Measurements from ENCODE around the gene KANSL1. TPM values are rescaled to one million over a fixed set of nuclear protein-coding genes. Genes with fewer than 3 reads are reported as not detected.

The KANSL1 gene
- total RNA-seq, 2 donors from 2014 or later, result 26.6 to 29.2 TPM

DNA sequence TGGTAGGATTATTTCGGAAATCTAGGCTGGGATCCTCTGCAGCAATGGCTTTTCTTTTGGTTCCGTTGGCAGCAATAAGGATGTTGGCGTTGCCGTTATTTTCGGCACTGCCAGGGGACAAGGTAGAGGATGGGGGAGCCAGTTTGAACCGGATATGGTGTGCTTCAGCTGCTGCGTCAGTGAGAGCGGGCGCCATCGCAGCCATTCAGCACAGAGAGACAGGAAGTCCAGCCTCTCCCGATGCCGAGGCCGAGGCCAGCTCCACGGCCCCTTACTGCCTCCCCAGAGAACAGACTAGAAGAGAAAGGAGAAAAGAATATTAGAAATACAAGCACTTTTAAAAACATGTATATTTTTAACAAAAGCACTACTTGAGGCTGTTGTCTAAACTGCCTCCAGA, 21.3 kb downstream of the KANSL1 start:
- no peaks in the 10 kb centered on the region for H3K9me3 ChIP-seq
- peaks cover 18% of the 10 kb centered on the region for H3K36me3 ChIP-seq
- peaks cover 0 to 72% of the 10 kb centered on the region in 2 donors for H3K4me1 ChIP-seq
- no peak overlapping the region for H3K4me3 ChIP-seq
- DNase-seq (ENCODE audit: low spot score), result no peak
- H3K27ac ChIP-seq, result no peak overlapping the region
- H3K27me3 ChIP-seq, result no peaks in the 10 kb centered on the region
- no peak for TF ChIP-seq CTCF (IDR thresholded peaks at IDR 0.05)

GRCh38 chr17:46170639-46171429, 22.4 kb downstream of the KANSL1 start:
- H3K27me3 ChIP-seq, result no peaks in the 10 kb centered on the region
- no peak overlapping the region for H3K4me3 ChIP-seq
- no peak for TF ChIP-seq CTCF (IDR thresholded peaks at IDR 0.05)
- H3K36me3 ChIP-seq, result peaks cover 18% of the 10 kb centered on the region
- no peaks in the 10 kb centered on the region for H3K9me3 ChIP-seq
- DNase-seq (ENCODE audit: low spot score), result no peak
- H3K27ac ChIP-seq, result no peak overlapping the region
- peaks cover 0 to 72% of the 10 kb centered on the region in 2 donors for H3K4me1 ChIP-seq

DNA sequence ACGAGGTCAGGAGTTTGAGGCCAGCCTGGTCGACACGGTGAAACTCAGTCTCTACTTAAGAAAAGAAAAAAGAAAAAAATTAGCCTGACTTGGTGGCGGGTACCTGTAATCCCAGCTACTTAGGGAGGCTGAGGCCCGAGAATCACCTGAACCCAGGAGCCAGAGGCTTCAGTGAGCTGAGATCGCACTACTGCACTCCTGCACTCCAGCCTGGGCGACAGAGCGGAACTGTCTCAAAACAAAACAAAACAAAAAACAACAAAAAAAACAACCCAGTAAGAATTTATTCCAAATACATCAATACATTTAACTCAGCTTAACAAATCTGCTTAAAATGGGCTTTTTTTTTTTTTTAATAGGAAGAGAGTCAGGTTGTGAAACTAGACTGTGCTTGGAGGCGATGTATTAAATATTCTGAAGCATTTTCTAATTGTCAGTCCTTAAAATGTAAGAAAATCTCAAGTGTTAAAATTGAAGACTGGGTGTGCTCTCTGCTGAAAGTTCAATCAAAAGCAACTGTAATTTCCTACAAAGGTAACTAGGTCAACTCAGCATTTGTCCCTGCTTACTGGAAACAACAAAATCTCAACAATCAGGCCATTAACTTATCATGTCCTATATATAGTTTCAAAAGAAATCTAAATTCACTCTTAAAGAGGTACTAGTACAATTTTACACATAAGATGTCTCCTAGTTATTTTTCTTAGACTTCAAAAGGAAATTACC, 23.2 kb downstream of the KANSL1 start:
- no peak overlapping the region for H3K4me3 ChIP-seq
- H3K36me3 ChIP-seq, result peaks cover 18% of the 10 kb centered on the region
- peaks cover 0 to 75% of the 10 kb centered on the region in 2 donors for H3K4me1 ChIP-seq
- no peak overlapping the region for H3K27ac ChIP-seq
- TF ChIP-seq CTCF (IDR thresholded peaks at IDR 0.05), result no peak
- DNase-seq (ENCODE audit: low spot score), result no peak
- no peaks in the 10 kb centered on the region for H3K27me3 ChIP-seq
- H3K9me3 ChIP-seq, result no peaks in the 10 kb centered on the region

DNA sequence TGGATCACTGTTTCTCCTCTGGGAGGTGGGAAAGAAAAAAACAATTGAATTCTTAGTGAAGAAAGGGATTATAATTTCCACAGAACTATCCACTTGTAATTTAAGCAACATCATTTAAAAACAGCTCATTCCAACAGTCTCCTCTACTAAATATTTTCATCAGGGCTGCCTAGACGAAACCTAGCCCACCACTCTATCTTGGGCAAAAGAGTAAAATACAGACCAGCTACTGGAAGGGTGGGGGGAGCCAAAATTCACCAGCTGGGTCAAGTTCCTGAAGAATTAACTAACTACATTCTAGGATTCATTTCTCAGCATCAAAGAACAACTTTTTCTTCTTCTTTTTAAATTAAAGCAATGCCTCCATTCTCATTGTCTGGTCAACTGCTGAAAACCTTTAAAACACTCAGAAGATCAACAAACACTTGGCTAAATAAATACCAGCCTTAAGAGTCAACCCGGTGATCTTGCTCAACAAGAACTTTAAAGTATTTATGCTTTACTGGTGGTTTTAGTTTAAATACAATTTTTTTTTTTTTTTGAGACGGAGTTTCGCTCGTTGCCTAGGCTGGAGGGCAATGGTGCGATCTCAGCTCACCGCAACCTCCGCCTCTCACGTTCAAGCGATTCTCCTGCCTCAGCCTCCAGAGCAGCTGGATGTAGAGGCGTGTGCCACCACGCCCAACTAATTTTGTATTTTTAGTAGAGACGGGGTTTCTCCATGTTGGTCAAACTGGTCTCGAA, 25.2 kb downstream of the KANSL1 start:
- Histone ChIP-seq H3K9me3 (no peaks in the 10 kb centered on the region), H3K27ac (no peak overlapping the region), H3K4me3 (no peak overlapping the region), H3K27me3 (no peaks in the 10 kb centered on the region), H3K4me1 (peaks cover 0 to 73% of the 10 kb centered on the region in 2 donors), H3K36me3 (peaks cover 18% of the 10 kb centered on the region)
- DNase-seq (ENCODE audit: low spot score), result no peak
- TF ChIP-seq CTCF (IDR thresholded peaks at IDR 0.05), result no peak

GRCh38 chr17:46167267-46167666, 26.0 kb downstream of the KANSL1 start:
- TF ChIP-seq CTCF (IDR thresholded peaks at IDR 0.05), result no peak
- no peak overlapping the region for H3K4me3 ChIP-seq
- no peak overlapping the region for H3K27ac ChIP-seq
- DNase-seq (ENCODE audit: low spot score), result no peak
- peaks cover 0 to 73% of the 10 kb centered on the region in 2 donors for H3K4me1 ChIP-seq
- no peaks in the 10 kb centered on the region for H3K9me3 ChIP-seq
- peaks cover 18% of the 10 kb centered on the region for H3K36me3 ChIP-seq
- no peaks in the 10 kb centered on the region for H3K27me3 ChIP-seq

Data from right atrium auricular region (tissue), 2 donors.